Measurements from ENCODE around the gene CTSG. TPM values are rescaled to one million over a fixed set of nuclear protein-coding genes. Genes with fewer than 3 reads are reported as not detected.

CTSG gene
- total RNA-seq, 1 donor from 2014 or later = not detected

DNA sequence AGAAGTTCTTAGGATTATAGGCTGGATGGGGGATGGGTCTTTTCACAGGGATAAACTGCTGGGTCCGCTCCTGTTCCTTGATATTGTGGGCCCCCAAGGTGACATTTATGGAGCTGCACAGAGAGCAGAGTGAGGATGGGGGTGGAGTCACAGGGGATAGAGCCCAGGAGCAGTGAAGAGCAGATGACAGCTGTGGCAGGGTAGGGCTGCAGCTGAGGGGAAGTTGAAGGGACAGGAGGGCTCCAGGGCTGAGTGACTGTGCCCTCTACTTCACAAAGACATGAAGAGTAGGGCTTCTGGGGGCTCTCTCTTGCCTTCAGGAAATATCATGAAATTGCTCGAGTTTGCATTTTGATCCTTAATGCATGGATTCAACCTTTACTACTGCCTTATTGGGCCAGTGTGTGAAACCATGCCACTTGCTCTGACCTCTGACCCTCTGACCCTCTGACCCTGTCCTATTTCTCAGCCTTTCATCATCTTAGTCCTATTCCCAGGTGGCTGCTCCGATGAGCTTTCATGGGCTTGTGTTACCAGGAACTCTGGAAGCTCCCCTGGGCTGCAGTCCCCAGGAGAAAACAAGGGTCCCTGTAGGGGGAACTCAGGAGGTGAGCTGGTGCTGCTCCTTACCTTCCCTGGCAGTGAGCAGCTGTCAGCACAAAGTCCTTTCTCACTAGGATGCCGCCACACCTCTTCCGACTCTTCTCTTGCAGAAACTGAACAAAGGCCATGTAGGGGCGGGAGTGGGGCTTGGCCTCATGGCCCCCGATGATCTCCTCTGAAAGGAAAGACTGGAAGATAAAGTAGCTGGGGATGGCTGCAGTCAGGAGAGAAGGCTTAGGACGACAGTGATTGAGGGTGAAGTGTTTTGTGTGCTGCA lies 31.8 kb upstream of the CTSG start:
- POLR2A ChIA-PET = no interaction called here
- H3K36me3 Mint-ChIP-seq (ENCODE audit: low read depth) = no peaks in the 10 kb centered on the region
- peaks cover 37% of the 10 kb centered on the region for H3K4me1 Mint-ChIP-seq
- CTCF ChIA-PET = no interaction called here
- ATAC-seq (ENCODE audit: low read depth) (peak; percentile 45), DNase-seq (no peak)
- peak overlapping the region; percentile 1 for H3K4me3 Mint-ChIP-seq
- intact Hi-C loops (cut with micrococcal nuclease) = no loop called here
- no peak overlapping the region for H3K27ac Mint-ChIP-seq
- peaks cover 2% of the 10 kb centered on the region for H3K27me3 Mint-ChIP-seq
- TF ChIP-seq, protein P1, sequence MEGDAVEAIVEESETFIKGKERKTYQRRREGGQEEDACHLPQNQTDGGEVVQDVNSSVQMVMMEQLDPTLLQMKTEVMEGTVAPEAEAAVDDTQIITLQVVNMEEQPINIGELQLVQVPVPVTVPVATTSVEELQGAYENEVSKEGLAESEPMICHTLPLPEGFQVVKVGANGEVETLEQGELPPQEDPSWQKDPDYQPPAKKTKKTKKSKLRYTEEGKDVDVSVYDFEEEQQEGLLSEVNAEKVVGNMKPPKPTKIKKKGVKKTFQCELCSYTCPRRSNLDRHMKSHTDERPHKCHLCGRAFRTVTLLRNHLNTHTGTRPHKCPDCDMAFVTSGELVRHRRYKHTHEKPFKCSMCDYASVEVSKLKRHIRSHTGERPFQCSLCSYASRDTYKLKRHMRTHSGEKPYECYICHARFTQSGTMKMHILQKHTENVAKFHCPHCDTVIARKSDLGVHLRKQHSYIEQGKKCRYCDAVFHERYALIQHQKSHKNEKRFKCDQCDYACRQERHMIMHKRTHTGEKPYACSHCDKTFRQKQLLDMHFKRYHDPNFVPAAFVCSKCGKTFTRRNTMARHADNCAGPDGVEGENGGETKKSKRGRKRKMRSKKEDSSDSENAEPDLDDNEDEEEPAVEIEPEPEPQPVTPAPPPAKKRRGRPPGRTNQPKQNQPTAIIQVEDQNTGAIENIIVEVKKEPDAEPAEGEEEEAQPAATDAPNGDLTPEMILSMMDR (IDR thresholded peaks at IDR 0.05) = no peak
- H3K9me3 Mint-ChIP-seq = peaks cover 4% of the 10 kb centered on the region

DNA sequence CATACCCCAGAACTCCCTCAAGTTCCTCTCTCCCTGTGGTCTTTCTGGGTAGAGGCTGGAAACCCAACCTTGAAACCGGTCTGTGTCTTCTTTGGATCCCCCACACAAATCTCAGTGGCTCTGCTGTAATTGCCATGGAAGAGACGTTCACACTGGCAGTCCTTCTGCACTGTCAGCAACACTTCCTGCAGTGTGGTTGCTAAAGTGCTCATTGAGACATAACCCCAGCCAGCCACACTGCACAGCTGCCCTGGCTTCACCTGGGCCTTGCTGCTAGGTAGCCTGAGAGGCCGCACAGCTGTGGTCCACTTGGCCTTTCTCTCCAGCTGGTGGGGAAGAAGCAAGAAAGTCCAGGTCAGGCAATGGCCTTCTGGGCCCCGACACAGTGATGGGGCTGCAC lies 31.0 kb upstream of the CTSG start:
- H3K4me1 Mint-ChIP-seq = peaks cover 34% of the 10 kb centered on the region
- intact Hi-C loops (cut with micrococcal nuclease) = no loop called here
- DNase-seq (no peak), ATAC-seq (ENCODE audit: low read depth) (no peak)
- H3K27ac Mint-ChIP-seq = no peak overlapping the region
- peaks cover 2% of the 10 kb centered on the region for H3K27me3 Mint-ChIP-seq
- CTCF ChIA-PET = interaction anchor here (2.5 kb wide), 1 partner anchor 73 kb away, joined by 34 read pairs; no protein-coding TSS in a partner anchor
- POLR2A ChIA-PET = no interaction called here
- no peak overlapping the region for H3K4me3 Mint-ChIP-seq
- H3K9me3 Mint-ChIP-seq = peaks cover 4% of the 10 kb centered on the region
- TF ChIP-seq, protein P1 (IDR thresholded peaks at IDR 0.05) = no peak
- no peaks in the 10 kb centered on the region for H3K36me3 Mint-ChIP-seq (ENCODE audit: low read depth)

DNA sequence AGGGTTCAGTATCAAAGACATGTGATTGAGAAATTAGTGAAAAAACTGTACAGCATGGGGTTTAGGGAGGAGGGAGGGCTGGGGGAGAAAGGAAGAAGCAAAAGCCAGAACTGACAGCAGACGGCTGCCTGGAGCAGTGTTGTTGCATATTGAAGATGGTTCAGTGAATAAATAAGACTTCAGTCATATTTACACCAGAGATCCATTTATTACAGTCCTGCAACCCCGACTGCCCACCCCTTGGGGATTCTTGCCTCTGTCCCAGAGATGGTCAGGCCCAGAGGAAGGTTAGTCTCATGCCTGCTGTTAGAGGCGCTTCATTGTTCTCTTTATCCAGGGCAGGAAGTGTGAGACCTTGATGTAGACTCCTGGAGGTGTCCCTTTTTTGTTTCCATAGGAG lies 30.2 kb upstream of the CTSG start:
- Mint-ChIP-seq H3K36me3 (ENCODE audit: low read depth) (no peaks in the 10 kb centered on the region), H3K4me1 (peaks cover 34% of the 10 kb centered on the region), H3K27me3 (no peaks in the 10 kb centered on the region), H3K27ac (no peak overlapping the region), H3K9me3 (peaks cover under 1% of the 10 kb centered on the region), H3K4me3 (no peak overlapping the region)
- TF ChIP-seq, protein P1 (IDR thresholded peaks at IDR 0.05) = no peak
- CTCF ChIA-PET = interaction anchor here (0.8 to 2.5 kb wide), 8 partner anchors 21 to 526 kb away, joined by 3 to 34 read pairs (median 3); no protein-coding TSS in a partner anchor
- POLR2A ChIA-PET = interaction anchor here (1.1 kb wide), 1 partner anchor 98 kb away, joined by 4 read pairs; no protein-coding TSS in a partner anchor
- intact Hi-C loops (cut with micrococcal nuclease) = no loop called here
- no peak for DNase-seq
- no peak for ATAC-seq (ENCODE audit: low read depth)

DNA sequence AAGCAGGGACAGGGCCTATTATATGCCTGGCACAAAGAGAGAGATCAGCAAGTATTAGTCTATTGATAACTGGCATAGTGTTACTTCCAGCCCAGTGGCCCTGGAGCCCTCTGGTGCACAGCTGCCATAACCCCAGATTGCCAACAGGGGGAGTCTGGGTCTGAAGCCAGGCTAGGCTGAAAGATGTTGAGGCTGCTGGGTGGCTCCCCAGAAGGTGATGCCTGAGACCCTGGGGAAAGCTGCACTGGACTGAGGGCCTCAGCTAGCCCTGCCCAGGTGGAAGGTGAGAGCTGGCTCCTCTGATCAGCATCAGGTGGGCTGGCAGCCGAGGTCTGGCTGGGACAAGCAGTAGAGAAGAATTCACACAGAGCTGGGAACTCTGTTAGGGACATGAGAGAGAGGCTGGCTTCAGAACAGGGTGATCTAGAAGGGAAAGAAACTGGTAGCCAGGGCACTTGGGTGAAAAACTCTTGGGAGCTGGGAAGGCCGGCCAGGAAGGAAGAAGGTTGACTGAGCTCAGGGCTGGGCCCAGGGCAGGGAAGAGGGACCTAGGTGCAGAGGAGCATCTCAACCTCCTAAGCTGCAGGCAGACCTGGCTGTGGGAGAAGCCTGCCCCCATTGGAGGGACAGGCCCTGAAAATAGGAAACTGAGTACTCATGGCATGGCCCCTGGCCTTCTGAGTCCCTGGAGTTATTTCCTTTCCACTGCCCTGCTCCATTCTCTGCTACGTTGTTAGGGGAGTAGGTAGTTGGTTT lies 29.6 kb upstream of the CTSG start:
- POLR2A ChIA-PET = interaction anchor here (1.1 kb wide), 1 partner anchor 99 kb away, joined by 4 read pairs; no protein-coding TSS in a partner anchor
- H3K9me3 Mint-ChIP-seq = no peaks in the 10 kb centered on the region
- ATAC-seq (ENCODE audit: low read depth) = peak; percentile 95
- no peak overlapping the region for H3K27ac Mint-ChIP-seq
- H3K4me1 Mint-ChIP-seq = peaks cover 34% of the 10 kb centered on the region
- H3K27me3 Mint-ChIP-seq = peaks cover 2% of the 10 kb centered on the region
- TF ChIP-seq, protein P1 (IDR thresholded peaks at IDR 0.05) = peak; percentile 94
- intact Hi-C loops (cut with micrococcal nuclease) = loop anchor here (1.0 kb wide), 3 partner anchors 74 to 546 kb away; no protein-coding TSS in a partner anchor
- peak; percentile 48 for DNase-seq
- H3K36me3 Mint-ChIP-seq (ENCODE audit: low read depth) = no peaks in the 10 kb centered on the region
- CTCF ChIA-PET = interaction anchor here (0.8 to 2.5 kb wide), 9 partner anchors 21 to 527 kb away, joined by 3 to 34 read pairs (median 3); no protein-coding TSS in a partner anchor
- no peak overlapping the region for H3K4me3 Mint-ChIP-seq

DNA sequence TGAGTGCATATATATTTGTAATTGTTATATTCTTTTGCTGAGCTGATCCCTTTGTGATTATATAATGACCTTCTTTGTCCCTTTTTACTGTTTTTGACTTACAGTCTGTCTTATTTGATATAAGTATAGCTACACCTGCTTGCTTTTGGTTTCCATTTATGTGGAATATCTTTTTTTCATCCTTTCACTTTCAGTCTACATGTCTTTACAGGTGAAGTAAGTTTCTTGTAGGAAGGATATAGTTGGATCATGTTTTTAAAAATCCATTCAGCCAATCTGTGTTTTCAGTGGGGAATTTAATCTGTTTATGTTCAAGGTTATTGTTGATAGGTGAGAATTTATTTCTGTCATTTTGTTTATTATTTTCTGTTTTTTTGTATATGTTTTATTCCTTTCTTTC lies 21.4 kb upstream of the CTSG start:
- peaks cover 7% of the 10 kb centered on the region for H3K36me3 Mint-ChIP-seq (ENCODE audit: low read depth)
- CTCF ChIA-PET = no interaction called here
- DNase-seq = no peak
- TF ChIP-seq, protein P1 (IDR thresholded peaks at IDR 0.05) = no peak
- intact Hi-C loops (cut with micrococcal nuclease) = no loop called here
- no peak overlapping the region for H3K27ac Mint-ChIP-seq
- H3K4me3 Mint-ChIP-seq = no peak overlapping the region
- H3K4me1 Mint-ChIP-seq = no peaks in the 10 kb centered on the region
- no peak for ATAC-seq (ENCODE audit: low read depth)
- H3K27me3 Mint-ChIP-seq = peaks cover 34% of the 10 kb centered on the region
- POLR2A ChIA-PET = no interaction called here
- H3K9me3 Mint-ChIP-seq = peaks cover 30% of the 10 kb centered on the region
